ENCODE measurements around the gene PARD3. TPM values are rescaled to one million over a fixed set of nuclear protein-coding genes. Genes with fewer than 3 reads are reported as not detected.

PARD3 gene
- total RNA-seq, 4 donors from 2014 or later = 98.9 to 122 (median 105) TPM

- peaks cover 55 to 92% (median 64%) of the 10 kb centered on the region in 4 donors for H3K4me1 ChIP-seq
Observed at GRCh38 chr10:34698979-34699378, 116.1 kb downstream of the PARD3 start.

DNA sequence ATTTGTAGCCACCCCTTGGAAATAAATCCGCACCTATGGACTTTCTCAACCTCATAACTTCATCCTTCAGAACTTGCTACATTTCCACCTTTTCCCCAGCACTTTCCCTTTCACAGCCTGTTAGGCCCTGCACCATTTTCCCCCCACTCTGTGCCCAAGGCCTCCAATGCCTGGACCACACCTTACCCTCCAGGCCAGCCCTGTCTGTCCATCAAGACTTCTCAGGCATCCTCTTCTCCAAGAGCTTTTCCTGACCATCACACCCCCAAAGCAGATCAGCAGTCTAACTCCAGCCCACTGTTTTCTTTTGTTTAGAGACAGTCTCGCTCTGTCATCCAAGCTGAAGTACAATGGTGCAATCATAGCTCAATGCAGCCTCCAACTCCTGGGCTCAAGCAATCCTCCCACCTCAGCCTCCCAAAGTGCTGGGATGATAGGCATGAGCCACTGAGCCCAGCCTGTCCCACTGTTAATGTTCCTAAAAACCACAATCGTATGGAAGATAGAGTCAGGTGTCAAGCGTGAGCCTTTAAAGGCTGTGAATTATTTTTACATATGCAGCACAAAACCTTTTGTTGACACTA, 116.8 kb downstream of the PARD3 start:
- 98% methylated on average over 4 of the region's 4 CpGs for WGBS
- Histone ChIP-seq H3K27ac (replicated peaks in 1 of 4) (no peak overlapping the region), H3K36me3 (peaks cover 0 to 5% (median 0%) of the 10 kb centered on the region in 4 donors), H3K27me3 (no peaks in the 10 kb centered on the region), H3K4me1 (peaks cover 50 to 86% (median 59%) of the 10 kb centered on the region in 4 donors), H3K4me3 (no peak overlapping the region), H3K9me3 (no peaks in the 10 kb centered on the region)
- DNase-seq (ENCODE audit: extremely low spot score) = peak; percentile 78
- TF ChIP-seq POLR2A (IDR thresholded peaks at IDR 0.05; ENCODE audit: low read depth) (no peak), EP300 (IDR thresholded peaks at IDR 0.05) (no peak), CTCF (IDR thresholded peaks at IDR 0.05) (no peak), POLR2AphosphoS5 (IDR thresholded peaks at IDR 0.05) (no peak)
- intact Hi-C loops (cut with DNase I) = no loop called here

More at GRCh38 chr10:34698979-34699378, 116.1 kb downstream of the PARD3 start:
- 55% methylated on average over 3 of the region's 3 CpGs for WGBS
- intact Hi-C loops (cut with DNase I) = no loop called here
- no peak overlapping the region for H3K4me3 ChIP-seq
- H3K9me3 ChIP-seq = no peaks in the 10 kb centered on the region
- TF ChIP-seq POLR2A (IDR thresholded peaks at IDR 0.05; ENCODE audit: low read depth) (no peak), CTCF (IDR thresholded peaks at IDR 0.05) (no peak), EP300 (IDR thresholded peaks at IDR 0.05) (no peak), POLR2AphosphoS5 (IDR thresholded peaks at IDR 0.05) (no peak)
- H3K36me3 ChIP-seq = peaks cover 0 to 5% (median 0%) of the 10 kb centered on the region in 4 donors
- H3K27ac ChIP-seq (replicated peaks in 1 of 4) = no peak overlapping the region
- H3K27me3 ChIP-seq = no peaks in the 10 kb centered on the region
- DNase-seq (ENCODE audit: extremely low spot score) = peak; percentile 88

DNA sequence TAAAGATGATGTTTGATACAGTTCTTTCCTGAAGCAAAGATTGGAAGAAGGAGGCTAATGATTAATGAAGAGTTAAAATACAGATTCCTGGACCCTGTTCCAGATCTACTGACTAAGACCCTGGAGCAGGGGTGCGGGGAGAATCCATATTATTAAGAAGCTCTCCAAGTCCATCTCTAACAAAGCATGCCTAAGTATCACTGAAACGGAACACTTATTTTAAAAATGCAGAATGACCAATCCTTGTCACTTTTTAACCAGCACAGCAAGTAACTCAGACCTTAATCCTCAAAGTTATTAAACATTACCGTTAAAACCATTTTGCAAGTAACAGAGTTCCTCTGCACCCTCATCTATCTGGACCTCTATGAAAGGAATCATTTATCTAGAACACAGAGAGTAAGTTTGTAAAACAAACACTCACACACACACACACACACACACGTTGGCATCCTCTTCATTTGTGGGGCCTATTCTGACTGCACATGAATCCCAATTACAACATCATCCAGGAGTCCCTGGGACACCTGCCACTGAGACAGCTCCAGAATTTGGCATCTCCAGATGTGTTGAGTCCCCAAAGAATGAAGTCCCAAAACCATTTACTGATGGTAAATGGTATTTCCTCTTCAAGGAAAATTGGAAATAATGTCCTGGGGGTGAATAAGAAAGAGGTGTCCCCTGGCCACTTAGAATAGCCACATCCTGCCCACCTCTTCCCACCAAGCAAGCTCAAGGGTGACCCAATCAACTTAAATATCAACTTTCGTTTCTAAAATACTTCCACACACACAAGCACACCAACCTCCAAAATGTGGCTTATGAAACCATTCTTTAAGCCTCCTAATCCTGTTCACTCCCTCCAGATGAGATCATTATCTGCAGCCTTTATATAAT, 117.5 kb downstream of the PARD3 start:
- peaks cover 43 to 79% (median 52%) of the 10 kb centered on the region in 4 donors for H3K4me1 ChIP-seq
- WGBS = 63% methylated on average over 5 of the region's 5 CpGs

GRCh38 chr10:34696423-34696822, 118.7 kb downstream of the PARD3 start:
- Histone ChIP-seq H3K9me3 (no peaks in the 10 kb centered on the region), H3K27me3 (no peaks in the 10 kb centered on the region), H3K27ac (replicated peaks in 1 of 4) (no peak overlapping the region), H3K4me1 (peaks cover 31 to 67% (median 42%) of the 10 kb centered on the region in 4 donors), H3K36me3 (peaks cover 0 to 5% (median 0%) of the 10 kb centered on the region in 4 donors), H3K4me3 (no peak overlapping the region)
- DNase-seq (ENCODE audit: extremely low spot score) = no peak
- intact Hi-C loops (cut with DNase I) = no loop called here
- WGBS = 75% methylated on average over 2 of the region's 2 CpGs
- no peak for TF ChIP-seq CTCF (IDR thresholded peaks at IDR 0.05)
- TF ChIP-seq POLR2A (IDR thresholded peaks at IDR 0.05; ENCODE audit: low read depth) = no peak
- TF ChIP-seq EP300 (IDR thresholded peaks at IDR 0.05) = no peak
- no peak for TF ChIP-seq POLR2AphosphoS5 (IDR thresholded peaks at IDR 0.05)

More for the DNA sequence above, 117.5 kb downstream of the PARD3 start:
- H3K27me3 ChIP-seq = no peaks in the 10 kb centered on the region
- H3K36me3 ChIP-seq = peaks cover 0 to 5% (median 0%) of the 10 kb centered on the region in 4 donors
- intact Hi-C loops (cut with DNase I) = no loop called here
- DNase-seq (ENCODE audit: extremely low spot score) = peak; percentile 75
- H3K4me3 ChIP-seq = no peak overlapping the region
- TF ChIP-seq POLR2AphosphoS5 (IDR thresholded peaks at IDR 0.05) (no peak), POLR2A (IDR thresholded peaks at IDR 0.05; ENCODE audit: low read depth) (no peak)
- no peaks in the 10 kb centered on the region for H3K9me3 ChIP-seq
- no peak overlapping the region for H3K27ac ChIP-seq (replicated peaks in 1 of 4)
